Tibial nerve (tissue), 3 donors: ENCODE data around the gene LIFR.

Experiments used
- POLR2A ChIP-seq, 2 donors: fragments of 450-650 bp; IDR thresholded peaks; one replicate each; pipeline ENCODE4 v1.6.1; 2017; ENCODE audit warnings: antibody characterized with exemption in 2 of 2, mild to moderate bottlenecking in 2 of 2, moderate library complexity in 2 of 2
- TF ChIP-seq, protein P1 (sequence below), 5 experiments: fragments of 200-600 bp in 3 of 5; fragments of 450-650 bp in 2 of 5; sonication (generic) in 3 of 5; IDR thresholded peaks; one replicate each; pipeline ENCODE4 v1.5.1; 2016 to 2019; ENCODE audit warnings: antibody characterized with exemption in 5 of 5, mild to moderate bottlenecking in 3 of 5, moderate library complexity in 2 of 5

DNA sequence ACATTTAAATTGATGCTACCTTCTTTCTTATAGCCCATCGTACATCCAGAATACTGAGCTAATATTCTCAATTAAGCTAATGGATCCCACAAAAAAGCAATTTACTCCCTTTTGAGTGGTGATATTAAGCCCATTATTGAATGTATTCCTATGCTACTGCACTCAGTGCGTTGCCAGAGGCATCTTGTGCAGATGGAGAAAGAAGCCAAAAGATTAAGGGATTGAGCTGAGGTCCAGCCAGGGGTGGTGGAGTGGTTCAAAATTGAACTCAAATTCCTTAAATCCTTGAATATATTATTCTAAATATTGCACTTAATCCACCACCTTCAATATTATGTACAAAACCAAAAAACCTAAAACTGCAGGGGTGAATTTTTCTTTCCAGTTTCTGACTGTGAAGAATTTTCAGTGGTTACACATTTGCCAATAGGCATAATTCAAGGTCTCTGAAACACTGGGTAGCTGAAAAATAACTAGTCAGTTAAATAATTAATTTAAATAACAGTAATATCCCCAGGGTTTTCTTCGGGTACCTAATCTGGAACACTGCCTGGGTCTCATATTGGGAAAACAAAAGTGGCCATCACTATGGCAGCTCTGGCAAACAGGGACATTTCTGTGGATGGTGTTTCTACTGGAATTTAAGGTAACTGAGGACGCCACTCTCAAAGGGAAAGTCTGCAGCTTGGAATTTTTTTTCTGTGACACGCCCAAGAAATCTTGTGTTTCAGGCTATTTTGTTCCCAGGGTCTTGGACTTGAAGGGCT is 6.2 kb upstream of the LIFR start:
- TF ChIP-seq, protein P1, sequence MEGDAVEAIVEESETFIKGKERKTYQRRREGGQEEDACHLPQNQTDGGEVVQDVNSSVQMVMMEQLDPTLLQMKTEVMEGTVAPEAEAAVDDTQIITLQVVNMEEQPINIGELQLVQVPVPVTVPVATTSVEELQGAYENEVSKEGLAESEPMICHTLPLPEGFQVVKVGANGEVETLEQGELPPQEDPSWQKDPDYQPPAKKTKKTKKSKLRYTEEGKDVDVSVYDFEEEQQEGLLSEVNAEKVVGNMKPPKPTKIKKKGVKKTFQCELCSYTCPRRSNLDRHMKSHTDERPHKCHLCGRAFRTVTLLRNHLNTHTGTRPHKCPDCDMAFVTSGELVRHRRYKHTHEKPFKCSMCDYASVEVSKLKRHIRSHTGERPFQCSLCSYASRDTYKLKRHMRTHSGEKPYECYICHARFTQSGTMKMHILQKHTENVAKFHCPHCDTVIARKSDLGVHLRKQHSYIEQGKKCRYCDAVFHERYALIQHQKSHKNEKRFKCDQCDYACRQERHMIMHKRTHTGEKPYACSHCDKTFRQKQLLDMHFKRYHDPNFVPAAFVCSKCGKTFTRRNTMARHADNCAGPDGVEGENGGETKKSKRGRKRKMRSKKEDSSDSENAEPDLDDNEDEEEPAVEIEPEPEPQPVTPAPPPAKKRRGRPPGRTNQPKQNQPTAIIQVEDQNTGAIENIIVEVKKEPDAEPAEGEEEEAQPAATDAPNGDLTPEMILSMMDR (IDR thresholded peaks at IDR 0.05) = no peak
- no peak for TF ChIP-seq POLR2A (IDR thresholded peaks at IDR 0.05)
